HAP-1 (cell line): ENCODE results near the gene ZMYM2.
"Not testable (repeated sequence)": the region's sequence is repeated elsewhere in the genome, so short reads cannot be mapped to it uniquely, and the experiment has no call there.

Source experiments
- DNase-seq, 2 experiments: peaks; one replicate each; pipeline ENCODE4 v3.0.0-alpha.2; 2016 to 2020; ENCODE audit warnings: low spot score in 2 of 2
- H3K27me3 ChIP-seq: fragments of 250-450 bp; sonication (Bioruptor Pico); 2 replicates; pipeline ENCODE4 v1.5.1; 2020; ENCODE audit warnings: low read depth, mild to moderate bottlenecking, moderate library complexity
- H3K36me3 ChIP-seq: fragments of 250-450 bp; sonication (Bioruptor Pico); replicated peaks from 2 replicates; pipeline ENCODE4 v1.5.1; 2020; ENCODE audit warnings: mild to moderate bottlenecking
- H3K4me1 ChIP-seq: fragments of 250-450 bp; sonication (Bioruptor Pico); 2 replicates; pipeline ENCODE4 v1.5.1; 2020; ENCODE audit warnings: mild to moderate bottlenecking
- H3K4me3 ChIP-seq: fragments of 250-450 bp; sonication (Bioruptor Pico); 2 replicates; pipeline ENCODE4 v1.5.1; 2020; ENCODE audit warnings: mild to moderate bottlenecking, moderate library complexity
- H3K9me3 ChIP-seq: fragments of 250-450 bp; sonication (Bioruptor Pico); 2 replicates; pipeline ENCODE4 v1.5.1; 2020; ENCODE audit warnings: mild to moderate bottlenecking, moderate library complexity
- in situ Hi-C: fragments of 300-500 bp; cut with MboI; formaldehyde crosslinking; loops from 3 replicates; pipeline ENCODE4 v1.14.3; 2020; ENCODE audit warnings: low sequenced_read_pairs, inconsistent platforms, mixed read lengths

The ZMYM2 gene

DNA sequence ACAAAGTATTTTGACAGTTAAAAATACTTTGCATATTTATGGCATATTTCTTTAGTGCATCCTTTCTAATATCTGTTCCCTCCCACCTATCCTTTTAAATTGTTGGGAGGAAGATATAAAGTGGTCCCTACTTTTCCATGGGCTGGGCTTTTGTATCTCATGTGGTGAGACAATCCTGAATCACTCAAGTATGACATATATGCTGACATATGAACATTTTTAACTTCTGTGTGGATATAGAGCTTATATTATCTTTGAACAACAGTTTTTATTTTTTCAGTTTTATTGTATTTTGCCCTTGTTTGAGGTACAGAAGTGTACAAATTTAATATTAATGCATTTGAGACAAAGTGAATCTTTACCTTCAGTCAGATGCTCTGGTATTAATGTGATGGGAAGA is 3.4 kb downstream of the ZMYM2 start:
- no peak for DNase-seq
- Histone ChIP-seq H3K4me1 (peaks cover 16% of the 10 kb centered on the region), H3K27me3 (no peaks in the 10 kb centered on the region), H3K9me3 (no peaks in the 10 kb centered on the region), H3K4me3 (no peak overlapping the region), H3K36me3 (peaks cover 27% of the 10 kb centered on the region)
- in situ Hi-C loops, result no loop called here

DNA sequence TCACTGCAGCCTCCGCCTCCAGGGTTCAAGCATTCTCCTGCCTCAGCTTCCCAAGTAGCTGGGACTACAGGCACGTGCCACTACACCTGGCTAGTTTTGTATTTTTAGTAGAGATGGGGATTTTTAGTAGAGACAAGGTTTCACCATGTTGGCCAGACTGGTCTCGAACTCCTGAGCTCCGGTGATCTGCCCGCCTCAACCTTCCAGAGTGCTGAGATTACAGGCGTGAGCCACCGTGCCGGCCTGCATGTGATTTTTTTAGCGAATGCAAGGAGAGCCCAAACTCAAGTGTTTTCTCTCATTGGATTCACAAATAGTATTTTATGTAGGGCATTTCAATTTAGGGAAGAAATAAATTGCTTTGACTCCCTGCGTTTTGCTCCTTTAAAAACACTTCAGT is 4.4 kb downstream of the ZMYM2 start:
- Histone ChIP-seq H3K27me3 (no peaks in the 10 kb centered on the region), H3K4me3 (no peak overlapping the region), H3K36me3 (peaks cover 37% of the 10 kb centered on the region), H3K4me1 (peaks cover 15% of the 10 kb centered on the region), H3K9me3 (no peaks in the 10 kb centered on the region)
- in situ Hi-C loops, result no loop called here
- no peak for DNase-seq

DNA sequence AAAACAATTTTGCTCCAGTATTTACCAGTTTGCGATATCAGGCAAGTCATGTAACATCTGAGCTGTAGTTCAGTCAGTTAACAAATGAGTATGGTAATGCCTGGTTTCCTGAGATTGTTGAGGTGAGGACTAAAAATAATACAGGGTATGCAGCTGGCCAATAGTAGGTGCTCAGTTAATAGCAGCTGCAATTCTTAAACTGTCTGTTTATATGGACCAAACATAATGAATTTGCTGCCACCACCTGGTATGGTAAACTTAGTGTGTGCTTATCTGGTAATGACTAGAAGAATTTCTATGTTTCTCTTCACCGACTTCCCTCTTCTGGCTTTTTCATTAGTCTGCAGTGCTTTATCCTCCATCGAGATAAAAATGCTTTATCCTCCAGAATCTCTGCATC is 9.1 kb downstream of the ZMYM2 start:
- Histone ChIP-seq H3K4me1 (no peaks in the 10 kb centered on the region; the same call in 1 of the 2 replicates), H3K27me3 (no peaks in the 10 kb centered on the region), H3K9me3 (no peaks in the 10 kb centered on the region), H3K36me3 (peaks cover 38% of the 10 kb centered on the region), H3K4me3 (no peak overlapping the region)
- in situ Hi-C loops, result no loop called here
- DNase-seq, result no peak

DNA sequence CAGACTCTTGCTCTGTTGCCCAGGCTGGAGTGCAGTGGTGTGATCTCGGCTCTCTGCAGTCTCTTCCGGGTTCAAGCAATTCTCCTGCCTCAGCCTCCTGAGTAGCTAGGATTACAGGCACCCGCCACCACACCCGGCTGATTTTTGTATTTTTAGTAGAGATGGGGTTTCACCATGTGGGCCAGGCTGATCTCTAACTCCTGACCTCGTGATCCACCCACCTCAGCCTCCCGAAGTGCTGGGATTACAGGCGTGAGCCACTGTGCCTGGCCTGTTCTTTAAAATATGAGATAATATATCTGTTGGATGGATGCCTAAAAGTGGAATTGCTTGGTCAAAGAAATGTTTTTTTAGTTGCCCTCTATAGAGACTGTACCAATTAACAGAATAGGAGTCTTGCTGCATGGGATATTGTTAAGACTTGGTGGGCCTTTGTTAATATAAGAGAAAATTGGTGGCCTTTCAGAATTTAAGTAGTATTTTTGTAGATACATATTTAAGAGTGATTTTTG is 16.0 kb downstream of the ZMYM2 start:
- DNase-seq, H3K27me3 ChIP-seq, H3K9me3 ChIP-seq, in situ Hi-C loops, H3K4me3 ChIP-seq, H3K4me1 ChIP-seq: not testable (repeated sequence)
- H3K36me3 ChIP-seq, result peaks cover 31% of the 10 kb centered on the region

DNA sequence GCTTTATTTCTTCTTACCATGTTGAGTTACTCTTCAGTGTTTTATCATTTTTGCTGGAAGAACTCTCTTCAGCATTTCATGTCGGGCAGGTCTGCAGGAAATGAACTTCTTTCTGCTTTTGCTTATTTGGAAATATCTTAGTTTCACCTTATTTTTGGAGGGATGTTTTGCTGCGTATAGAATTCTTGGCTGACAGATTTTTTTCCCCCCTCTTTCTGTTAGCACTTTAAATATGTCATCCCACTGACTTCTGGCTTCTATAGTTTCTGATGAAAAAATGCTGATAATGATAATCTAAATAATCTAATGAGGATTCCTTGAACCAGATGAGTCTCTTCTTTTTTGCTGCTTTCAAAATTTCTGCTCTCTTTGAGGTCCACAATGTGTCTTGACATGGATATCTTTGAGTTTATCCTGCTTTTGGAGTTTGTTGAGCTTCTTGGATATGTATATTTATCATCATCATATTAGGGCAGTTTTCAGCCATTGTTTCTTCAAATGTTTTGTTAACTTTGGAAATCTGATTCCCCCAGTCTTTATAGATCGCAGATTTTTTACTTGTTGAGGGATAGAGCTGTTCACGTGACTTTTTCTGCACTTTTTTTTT is 20.4 kb downstream of the ZMYM2 start:
- Histone ChIP-seq H3K36me3 (peaks cover 19% of the 10 kb centered on the region), H3K27me3 (no peaks in the 10 kb centered on the region), H3K4me1 (0 out of 2 replicates have a peak, but pooled peaks cover 4% of the 10 kb centered on the region), H3K9me3 (no peaks in the 10 kb centered on the region), H3K4me3 (no peak overlapping the region)
- in situ Hi-C loops, result no loop called here
- no peak for DNase-seq

DNA sequence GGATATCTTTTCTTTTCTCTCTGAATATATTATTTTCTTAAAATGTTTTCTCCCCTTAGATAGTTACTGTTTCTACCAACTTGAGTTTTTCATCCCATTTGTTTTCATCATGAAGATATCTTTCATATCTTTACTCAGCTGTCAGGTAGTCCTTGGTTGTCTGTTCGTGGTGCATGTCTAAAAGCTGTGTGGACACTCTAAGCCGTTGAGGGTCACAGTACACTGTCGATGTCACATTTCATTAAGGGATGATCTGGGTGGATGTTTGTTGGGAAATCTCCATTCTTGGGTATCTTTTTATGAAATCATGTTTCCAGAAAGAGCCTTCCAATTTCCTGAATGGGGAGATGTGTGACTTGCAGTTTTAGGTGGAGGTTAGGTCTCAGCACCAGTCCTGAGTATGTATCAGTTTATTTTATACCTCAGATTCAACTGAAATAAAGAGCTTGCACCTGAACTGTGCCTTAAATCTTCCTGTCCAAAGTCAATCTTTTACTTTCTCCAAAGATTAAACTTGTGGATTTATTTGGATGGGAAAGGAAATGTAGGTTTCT is 23.2 kb downstream of the ZMYM2 start:
- no peak for DNase-seq
- no peaks in the 10 kb centered on the region for H3K9me3 ChIP-seq
- H3K36me3 ChIP-seq, result peaks cover 9% of the 10 kb centered on the region
- no peak overlapping the region for H3K4me3 ChIP-seq
- no peaks in the 10 kb centered on the region for H3K27me3 ChIP-seq
- in situ Hi-C loops, result no loop called here
- H3K4me1 ChIP-seq, result peaks cover 11% of the 10 kb centered on the region; the same call in 1 of the 2 replicates

DNA sequence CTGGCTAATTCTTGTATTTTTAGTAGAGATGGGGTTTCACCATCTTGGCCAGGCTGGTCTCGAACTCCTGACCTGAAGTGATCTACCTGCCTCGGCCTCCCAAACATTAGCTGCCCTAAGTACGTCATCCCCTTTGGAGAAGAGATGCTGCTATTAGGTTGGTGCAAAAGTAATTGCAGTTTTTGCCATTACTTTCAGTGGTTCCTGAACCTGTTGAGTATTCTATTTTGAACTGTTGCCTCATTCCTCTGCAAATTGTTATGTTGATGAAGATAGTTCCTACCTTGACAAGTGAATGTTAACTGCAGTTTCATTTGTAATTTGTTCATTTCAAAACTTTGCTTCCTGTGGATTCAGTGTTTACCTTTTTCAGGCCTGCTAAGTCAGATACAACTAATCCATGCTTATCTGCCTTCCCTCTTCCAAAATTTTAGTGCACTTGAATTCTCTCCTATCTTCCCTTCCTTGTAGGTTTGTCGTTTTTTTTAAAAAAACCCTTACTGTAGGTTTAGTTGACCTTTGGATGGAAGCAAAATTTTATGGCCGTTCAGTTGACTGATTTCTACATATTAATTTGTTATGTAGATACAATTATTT is 24.0 kb downstream of the ZMYM2 start:
- no peaks in the 10 kb centered on the region for H3K9me3 ChIP-seq
- H3K4me1 ChIP-seq, result peaks cover 11% of the 10 kb centered on the region; the same call in 1 of the 2 replicates
- no peak overlapping the region for H3K4me3 ChIP-seq
- in situ Hi-C loops, result no loop called here
- no peak for DNase-seq
- no peaks in the 10 kb centered on the region for H3K27me3 ChIP-seq
- H3K36me3 ChIP-seq, result peaks cover 7% of the 10 kb centered on the region; the same call in 1 of the 2 replicates

DNA sequence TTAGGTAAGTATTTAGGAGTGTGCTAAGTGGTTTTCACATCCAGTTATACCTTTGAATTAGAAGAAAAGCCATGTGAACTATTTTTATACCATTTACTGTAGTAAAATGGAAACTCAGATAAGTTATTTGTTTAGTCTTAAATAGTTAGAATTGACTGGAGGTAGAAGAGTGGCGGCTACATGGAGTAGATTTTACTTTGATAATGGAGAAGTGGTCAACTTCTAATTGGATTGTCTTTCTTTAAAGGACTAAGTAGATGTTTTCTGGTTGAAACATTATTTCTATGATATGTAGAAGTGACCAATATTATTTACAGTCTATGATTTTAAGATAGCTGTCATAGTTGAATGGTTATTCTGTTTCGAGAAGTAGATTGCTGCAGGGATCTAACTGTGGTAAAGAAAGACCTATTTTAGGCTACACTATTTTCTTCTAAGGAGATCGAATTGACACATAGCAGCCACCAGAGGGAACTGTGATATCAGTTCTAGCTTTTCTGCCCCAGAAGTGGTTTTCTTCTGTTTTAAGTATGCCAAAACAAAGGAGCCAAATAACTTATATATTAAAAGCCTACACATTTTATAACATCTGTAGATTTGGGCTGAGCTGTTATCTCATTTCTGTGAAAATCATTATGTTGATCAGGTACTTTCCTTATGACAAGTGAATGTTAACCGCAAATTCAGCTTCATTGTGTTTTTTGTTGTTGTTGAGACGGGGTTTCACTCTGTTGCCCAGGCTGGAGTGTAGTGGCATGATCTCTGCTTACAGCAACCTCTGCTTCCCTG is 26.1 kb downstream of the ZMYM2 start:
- H3K4me1 ChIP-seq, result peaks cover 11% of the 10 kb centered on the region
- in situ Hi-C loops, result no loop called here
- no peak overlapping the region for H3K4me3 ChIP-seq
- DNase-seq, result peak in 1 of 2 experiments; percentile 20
- peaks cover 1% of the 10 kb centered on the region; the same call in 1 of the 2 replicates for H3K36me3 ChIP-seq
- no peaks in the 10 kb centered on the region for H3K9me3 ChIP-seq
- H3K27me3 ChIP-seq, result no peaks in the 10 kb centered on the region

DNA sequence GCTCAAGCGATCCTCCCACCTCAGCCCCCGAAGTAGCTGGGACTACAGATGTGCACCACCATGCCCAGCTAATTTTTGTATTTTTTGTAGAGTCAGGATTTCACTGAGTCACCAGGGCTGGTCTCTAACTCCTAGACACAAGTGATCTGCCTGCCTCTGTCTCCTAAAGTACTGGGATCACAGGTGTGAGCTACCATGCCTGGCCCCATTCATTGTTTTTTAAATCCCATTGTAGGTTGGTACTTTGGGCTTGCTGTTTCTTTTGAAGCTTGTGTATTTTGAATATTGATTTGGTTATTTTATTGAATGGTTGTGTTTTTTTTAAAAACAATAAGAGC is 26.7 kb downstream of the ZMYM2 start:
- H3K4me3 ChIP-seq, result no peak overlapping the region
- H3K9me3 ChIP-seq, result no peaks in the 10 kb centered on the region
- in situ Hi-C loops, result no loop called here
- no peaks in the 10 kb centered on the region for H3K27me3 ChIP-seq
- peaks cover 11% of the 10 kb centered on the region for H3K4me1 ChIP-seq
- DNase-seq, result no peak
- no peaks in the 10 kb centered on the region; the same call in 1 of the 2 replicates for H3K36me3 ChIP-seq

DNA sequence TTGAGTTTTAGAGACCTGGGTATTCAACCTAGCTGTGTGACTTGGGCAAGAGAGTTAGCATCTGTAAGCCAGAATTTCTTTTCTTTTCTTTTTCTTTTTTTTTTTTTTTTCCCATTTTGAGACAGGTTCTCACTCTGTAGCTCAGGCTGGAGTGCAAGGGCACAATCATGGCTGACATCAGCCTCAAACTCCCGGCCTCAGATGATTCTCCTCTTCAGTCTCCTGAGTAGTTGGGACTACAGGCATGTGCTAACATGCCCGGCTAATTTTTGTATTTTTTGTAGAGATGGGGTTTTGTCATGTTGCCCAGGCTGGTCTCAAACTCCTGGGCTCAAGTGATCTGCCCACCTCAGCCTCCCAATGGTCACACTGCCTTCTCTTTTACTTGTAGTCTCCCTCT is 33.0 kb downstream of the ZMYM2 start:
- Histone ChIP-seq H3K9me3 (no peaks in the 10 kb centered on the region), H3K4me3 (no peak overlapping the region), H3K4me1 (no peaks in the 10 kb centered on the region; the same call in none of the 2 replicates), H3K27me3 (no peaks in the 10 kb centered on the region), H3K36me3 (peaks cover 15% of the 10 kb centered on the region)
- in situ Hi-C loops, result no loop called here
- DNase-seq, result no peak

DNA sequence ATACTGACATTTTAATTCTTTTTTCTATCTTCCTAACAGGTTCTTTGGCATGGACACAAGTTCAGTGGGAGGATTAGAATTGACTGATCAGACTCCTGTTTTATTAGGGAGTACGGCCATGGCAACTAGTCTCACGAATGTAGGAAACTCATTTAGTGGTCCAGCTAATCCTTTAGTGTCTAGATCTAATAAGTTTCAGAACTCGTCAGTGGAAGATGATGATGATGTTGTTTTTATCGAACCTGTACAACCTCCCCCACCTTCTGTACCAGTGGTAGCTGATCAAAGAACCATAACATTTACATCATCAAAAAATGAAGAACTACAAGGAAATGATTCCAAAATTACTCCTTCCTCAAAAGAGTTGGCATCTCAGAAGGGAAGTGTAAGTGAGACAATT is 34.5 kb downstream of the ZMYM2 start:
- Histone ChIP-seq H3K4me1 (no peaks in the 10 kb centered on the region; the same call in none of the 2 replicates), H3K9me3 (no peaks in the 10 kb centered on the region), H3K36me3 (peaks cover 17% of the 10 kb centered on the region), H3K4me3 (no peak overlapping the region), H3K27me3 (no peaks in the 10 kb centered on the region)
- in situ Hi-C loops, result no loop called here
- no peak for DNase-seq

DNA sequence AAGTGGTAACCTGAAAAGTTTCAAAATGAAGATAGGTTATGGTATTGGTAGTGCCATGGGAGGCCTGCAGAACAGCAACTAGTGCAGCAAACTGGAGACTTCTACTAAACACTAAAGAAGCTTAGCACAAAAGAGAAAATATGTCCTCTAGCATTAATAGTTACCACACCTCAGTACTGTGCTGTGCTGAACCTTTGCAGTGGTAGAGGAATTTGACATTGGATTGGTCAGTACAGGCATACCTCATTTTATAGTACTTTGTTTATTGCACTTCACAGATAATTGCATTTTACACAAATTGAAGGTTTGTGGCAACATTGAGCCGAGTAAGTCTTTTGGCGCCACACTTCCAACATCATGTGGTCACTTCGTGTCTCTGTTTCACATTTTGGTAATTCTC is 40.4 kb downstream of the ZMYM2 start:
- in situ Hi-C loops, result no loop called here
- Histone ChIP-seq H3K36me3 (peaks cover 20% of the 10 kb centered on the region), H3K4me3 (no peak overlapping the region), H3K9me3 (no peaks in the 10 kb centered on the region), H3K27me3 (no peaks in the 10 kb centered on the region), H3K4me1 (no peaks in the 10 kb centered on the region)
- DNase-seq, result no peak

DNA sequence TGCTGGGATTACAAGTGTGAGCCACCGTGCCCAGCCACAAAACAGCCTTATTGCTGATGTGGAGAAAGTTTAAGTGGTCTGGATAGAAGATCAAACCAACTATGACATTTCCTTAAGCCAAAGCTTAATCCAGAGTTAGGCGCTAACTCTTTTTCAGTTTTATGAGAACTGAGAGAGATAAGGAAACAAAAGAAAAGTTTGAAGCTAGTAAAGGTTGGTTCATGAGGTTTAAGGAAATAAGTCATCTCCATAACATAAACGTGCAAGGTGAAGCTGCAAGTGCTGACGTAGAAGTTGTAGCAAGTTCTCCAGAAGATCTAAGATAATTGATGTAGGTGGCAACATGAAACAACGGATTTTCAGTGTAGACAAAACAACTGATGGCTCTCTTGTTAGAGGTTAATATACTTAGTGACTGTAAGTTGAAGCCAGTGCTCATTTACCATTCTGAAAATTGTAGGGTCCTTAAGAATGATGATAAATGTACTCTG is 41.6 kb downstream of the ZMYM2 start:
- in situ Hi-C loops, result no loop called here
- H3K27me3 ChIP-seq, result no peaks in the 10 kb centered on the region
- no peaks in the 10 kb centered on the region for H3K4me1 ChIP-seq
- H3K9me3 ChIP-seq, result no peaks in the 10 kb centered on the region
- no peak for DNase-seq
- H3K4me3 ChIP-seq, result no peak overlapping the region
- H3K36me3 ChIP-seq, result peaks cover 20% of the 10 kb centered on the region
